Activated CD8-positive, alpha-beta memory T cell treated with anti-CD3 and anti-CD28 coated beads for 4 hours (primary cell): Measurements from ENCODE around the gene LHX8.

ENCODE experiments used
- DNase-seq, 2 donors: peaks; one replicate each; pipeline ENCODE4 v3.0.0-alpha.2; 2020; ENCODE audit warnings: low read depth in 2 of 2

LHX8 gene

GRCh38 chr1:75203415-75204277, 69.5 kb downstream of the LHX8 start:
- DNase-seq, result no peak

GRCh38 chr1:75208862-75209261, 74.7 kb downstream of the LHX8 start:
- no peak for DNase-seq
